PC-3 (cell line): ENCODE measurements around the gene MGLL. TPM values are rescaled to one million over a fixed set of nuclear protein-coding genes. Genes with fewer than 3 reads are reported as not detected.
"Not testable (repeated sequence)": the region's sequence is repeated elsewhere in the genome, so short reads cannot be mapped to it uniquely, and the experiment has no call there.

Experiments used
- ATAC-seq: fragments of 200-7000 bp; cut with Tn5 transposase; 2 replicates; pipeline ENCODE4 v1.9.1; 2020; ENCODE audit warnings: mild to moderate bottlenecking, moderate library complexity
- BruUV-seq: library from RNA; stranded (reverse); fragments of 400-500 nt; replicated peaks from 2 replicates; lab custom pipeline; 2021; lab: Mats Ljungman, UMichigan
- CTCF ChIA-PET: fragments of 300-600 bp; sonication (Branson Sonifier 250); formaldehyde crosslinking; loops from one replicate; lab custom pipeline; 2022; ENCODE audit warnings: antibody characterized with exemption; lab: Charles Lee
- POLR2A ChIA-PET: fragments of 300-600 bp; sonication (Branson Sonifier 250); formaldehyde crosslinking; loops from one replicate; lab custom pipeline; 2022; ENCODE audit warnings: antibody characterized with exemption; ENCODE audit not compliant: unreplicated experiment; lab: Charles Lee
- DNase-seq: peaks from one replicate; pipeline ENCODE4 v3.0.0-alpha.2; 2015
- H2AFZ ChIP-seq: fragments of 300-600 bp; sonication (generic); 2 replicates; pipeline ENCODE4 v1.6.0; 2016; ENCODE audit warnings: antibody characterized with exemption, low read length
- H3F3A ChIP-seq: fragments of 300-600 bp; sonication (generic); one replicate; pipeline ENCODE4 v1.6.0; 2017; ENCODE audit warnings: antibody characterized with exemption, low read length, control low read depth, mild to moderate bottlenecking; ENCODE audit not compliant: unreplicated experiment
- H3K27ac ChIP-seq: fragments of 300-600 bp; sonication (generic); 2 replicates; pipeline ENCODE4 v1.5.1; 2016; ENCODE audit warnings: mild to moderate bottlenecking, low read length
- H3K27me3 ChIP-seq: fragments of 300-600 bp; sonication (generic); 2 replicates; pipeline ENCODE4 v1.6.1; 2016; ENCODE audit warnings: low read length, mixed read lengths
- H3K36me3 ChIP-seq: fragments of 300-600 bp; sonication (generic); 2 replicates; pipeline ENCODE4 v1.6.1; 2016; ENCODE audit warnings: low read depth, mixed run types, low read length, mixed read lengths
- H3K4me1 ChIP-seq: fragments of 300-600 bp; sonication (generic); 2 replicates; pipeline ENCODE4 v1.5.1; 2016; ENCODE audit warnings: low read length; ENCODE audit not compliant: insufficient read depth
- H3K4me2 ChIP-seq: fragments of 300-600 bp; sonication (generic); 2 replicates; pipeline ENCODE4 v1.6.0; 2016; ENCODE audit warnings: low read length
- H3K4me3 ChIP-seq: fragments of 300-600 bp; sonication (generic); 2 replicates; pipeline ENCODE4 v1.5.1; 2016; ENCODE audit warnings: mild to moderate bottlenecking, low read length, mixed read lengths
- H3K79me2 ChIP-seq: fragments of 300-600 bp; sonication (generic); 2 replicates; pipeline ENCODE4 v1.6.1; 2017; ENCODE audit warnings: low read length, mixed read lengths
- H3K9ac ChIP-seq: fragments of 300-600 bp; sonication (generic); 2 replicates; pipeline ENCODE4 v1.6.0; 2016; ENCODE audit warnings: mild to moderate bottlenecking, low read length
- H3K9me2 ChIP-seq: fragments of 300-600 bp; sonication (generic); replicated peaks from 2 replicates; pipeline ENCODE4 v1.6.1; 2016; ENCODE audit warnings: mixed run types, low read length, mixed read lengths
- H3K9me3 ChIP-seq: fragments of 300-600 bp; sonication (generic); 2 replicates; pipeline ENCODE4 v1.6.1; 2016; ENCODE audit warnings: low read length, mixed read lengths
- H4K20me1 ChIP-seq: fragments of 300-600 bp; sonication (generic); 2 replicates; pipeline ENCODE4 v1.6.1; 2016; ENCODE audit warnings: low read length, mixed read lengths
- CTCF ChIP-seq: fragments of 300-600 bp; sonication (generic); conservative IDR thresholded peaks from 2 replicates; pipeline ENCODE4 v1.5.1; 2017; ENCODE audit warnings: antibody characterized with exemption, low read depth, mild to moderate bottlenecking, low read length
- EZH2 ChIP-seq: fragments of 300-600 bp; sonication (generic); IDR thresholded peaks from one replicate; pipeline ENCODE4 v1.6.1; 2017; ENCODE audit warnings: antibody characterized with exemption, mild to moderate bottlenecking, low read length; ENCODE audit not compliant: unreplicated experiment
- EZH2phosphoT487 ChIP-seq: fragments of 300-600 bp; sonication (generic); IDR thresholded peaks from 2 replicates; pipeline ENCODE4 v1.6.1; 2018; ENCODE audit warnings: mild to moderate bottlenecking, antibody characterized with exemption, low read length, borderline replicate concordance
- intact Hi-C: fragments of 100-400 bp; cut with micrococcal nuclease; formaldehyde crosslinking; loops from 2 replicates; pipeline ENCODE4 v1.9.0; 2023
- total RNA-seq: library from RNA; depleted of rRNA; stranded (reverse); fragments of >200 nt; gene quantifications from 2 replicates; pipeline ENCODE4 v1.2.3, GENCODE V29; 2014

The MGLL gene
- total RNA-seq, 1 experiment from 2014 or later = 38.7 TPM

GRCh38 chr3:127706312-127706711 is 116.0 kb downstream of the MGLL start:
- no TSS peak for BruUV-seq
- POLR2A ChIA-PET = no interaction called here
- H3K9me3 ChIP-seq = no peaks in the 10 kb centered on the region
- H3K4me2 ChIP-seq = no peak overlapping the region
- H3K36me3 ChIP-seq = no peaks in the 10 kb centered on the region
- H3K9me2 ChIP-seq = no peaks in the 10 kb centered on the region
- H4K20me1 ChIP-seq = no peaks in the 10 kb centered on the region
- intact Hi-C loops = no loop called here
- H3F3A ChIP-seq = no peaks in the 10 kb centered on the region
- H2AFZ ChIP-seq = no peak overlapping the region
- ATAC-seq = no peak
- no peak for DNase-seq
- H3K9ac ChIP-seq = no peak overlapping the region
- TF ChIP-seq EZH2 (no peak), EZH2phosphoT487 (no peak), CTCF (no peak)
- H3K4me3 ChIP-seq = no peak overlapping the region
- CTCF ChIA-PET = no interaction called here
- no peaks in the 10 kb centered on the region for H3K79me2 ChIP-seq
- peaks cover 17% of the 10 kb centered on the region for H3K4me1 ChIP-seq
- no peaks in the 10 kb centered on the region for H3K27me3 ChIP-seq
- no peak overlapping the region for H3K27ac ChIP-seq

DNA sequence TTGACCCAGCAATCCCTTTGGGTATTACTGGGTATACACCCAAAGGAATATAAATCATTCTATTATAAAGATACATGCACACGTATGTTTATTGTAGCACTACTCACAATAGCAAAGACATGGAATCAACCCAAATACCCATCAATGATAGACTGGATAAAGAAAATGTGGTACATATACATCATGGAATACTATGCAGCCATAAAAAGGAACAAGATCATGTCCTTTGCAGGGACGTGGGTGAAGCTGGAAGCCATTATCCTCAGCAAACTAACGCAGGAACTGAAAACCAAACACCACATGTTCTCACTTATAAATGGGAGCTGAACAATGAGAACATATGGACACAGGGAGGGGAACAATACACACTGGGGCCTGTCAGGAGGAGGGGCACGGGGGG is 117.5 kb downstream of the MGLL start:
- H3F3A ChIP-seq, H3K9me3 ChIP-seq, H3K79me2 ChIP-seq, H3K27me3 ChIP-seq, H3K27ac ChIP-seq, ATAC-seq, BruUV-seq, H3K36me3 ChIP-seq, intact Hi-C loops, H3K4me2 ChIP-seq, H3K4me3 ChIP-seq, H2AFZ ChIP-seq, CTCF ChIA-PET, H3K9ac ChIP-seq, H3K9me2 ChIP-seq, POLR2A ChIA-PET, DNase-seq, H4K20me1 ChIP-seq, H3K4me1 ChIP-seq: not testable (repeated sequence)

DNA sequence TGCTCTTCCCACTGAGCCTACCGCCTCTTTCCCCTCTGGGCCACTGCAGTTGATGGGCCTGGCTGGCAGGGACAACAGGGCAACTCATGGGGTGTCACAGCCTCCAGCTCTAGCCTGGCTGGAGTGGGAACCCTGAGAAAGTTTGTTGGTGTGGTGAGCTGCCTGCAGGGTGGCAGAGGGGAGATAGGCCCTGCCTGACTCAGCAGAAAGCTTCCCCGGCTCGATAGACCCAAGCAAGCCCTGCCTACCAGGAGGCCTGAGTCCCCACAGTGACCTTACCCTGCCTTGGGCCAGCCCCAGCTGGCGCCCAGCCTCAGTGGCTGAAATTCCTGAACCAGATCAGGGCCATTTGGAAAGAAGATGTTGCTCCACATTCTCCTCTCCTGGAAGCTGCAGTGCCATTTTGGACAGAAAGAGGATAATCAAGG is 120.2 kb downstream of the MGLL start:
- no peak overlapping the region for H3K9ac ChIP-seq
- no peaks in the 10 kb centered on the region for H3K9me3 ChIP-seq
- H3K4me3 ChIP-seq = no peak overlapping the region
- H3F3A ChIP-seq = no peaks in the 10 kb centered on the region
- H3K4me2 ChIP-seq = no peak overlapping the region
- ATAC-seq = no peak
- H3K27me3 ChIP-seq = no peaks in the 10 kb centered on the region
- no peak for DNase-seq
- intact Hi-C loops = no loop called here
- no peak overlapping the region for H2AFZ ChIP-seq
- no peak for TF ChIP-seq CTCF
- no peak for TF ChIP-seq EZH2
- no peak for TF ChIP-seq EZH2phosphoT487
- no peaks in the 10 kb centered on the region for H4K20me1 ChIP-seq
- ChIA-PET POLR2A (no interaction called here), CTCF (no interaction called here)
- no peaks in the 10 kb centered on the region for H3K36me3 ChIP-seq
- H3K9me2 ChIP-seq = no peaks in the 10 kb centered on the region
- H3K79me2 ChIP-seq = no peaks in the 10 kb centered on the region
- no TSS peak for BruUV-seq
- H3K27ac ChIP-seq = no peak overlapping the region
- H3K4me1 ChIP-seq = peaks cover 28% of the 10 kb centered on the region
